ENCODE measurements around the gene ERLEC1.
"Not testable (repeated sequence)": the region's sequence is repeated elsewhere in the genome, so short reads cannot be mapped to it uniquely, and the experiment has no call there.

ERLEC1 gene

GRCh38 chr2:53828331-53828730 lies 41.5 kb downstream of the ERLEC1 start:
- no peak overlapping the region for H3K4me3 ChIP-seq (ENCODE audit: low read depth, low read length)

- no peak overlapping the region for H3K4me3 ChIP-seq (ENCODE audit: low read depth, low read length)
These were observed 42.6 kb downstream of the ERLEC1 start for GRCh38 chr2:53829273-53829979.

- not testable (repeated sequence) for H3K4me3 ChIP-seq (ENCODE audit: low read depth, low read length)
These were observed 43.1 kb downstream of the ERLEC1 start for GRCh38 chr2:53829980-53830290.

GRCh38 chr2:53840580-53840979 lies 53.7 kb downstream of the ERLEC1 start:
- no peak overlapping the region for H3K4me3 ChIP-seq (ENCODE audit: low read depth, low read length)

GRCh38 chr2:53841651-53842050 lies 54.8 kb downstream of the ERLEC1 start:
- H3K4me3 ChIP-seq (ENCODE audit: low read depth, low read length) = not testable (repeated sequence)

GRCh38 chr2:53842891-53843290 lies 56.0 kb downstream of the ERLEC1 start:
- no peak overlapping the region for H3K4me3 ChIP-seq (ENCODE audit: low read depth, low read length)

- H3K4me3 ChIP-seq (ENCODE audit: low read depth, low read length) = no peak overlapping the region
These were observed 56.8 kb downstream of the ERLEC1 start for GRCh38 chr2:53843595-53843994.

- no peak overlapping the region for H3K4me3 ChIP-seq (ENCODE audit: low read depth, low read length)
These were observed 61.2 kb downstream of the ERLEC1 start for GRCh38 chr2:53848062-53848461.

- H3K4me3 ChIP-seq (ENCODE audit: low read depth, low read length) = not testable (repeated sequence)
These were observed 64.4 kb downstream of the ERLEC1 start for GRCh38 chr2:53851052-53851757.

- H3K4me3 ChIP-seq (ENCODE audit: low read depth, low read length) = no peak overlapping the region
These were observed 65.7 kb downstream of the ERLEC1 start for GRCh38 chr2:53852532-53852931.

GRCh38 chr2:53854678-53855077 lies 67.8 kb downstream of the ERLEC1 start:
- H3K4me3 ChIP-seq (ENCODE audit: low read depth, low read length) = no peak overlapping the region

GRCh38 chr2:53856272-53856671 lies 69.4 kb downstream of the ERLEC1 start:
- no peak overlapping the region for H3K4me3 ChIP-seq (ENCODE audit: low read depth, low read length)

GRCh38 chr2:53859206-53860181 lies 72.7 kb downstream of the ERLEC1 start, which contains the start of gene GPR75:
TSS of gene GPR75 (minus strand) at chr2:53859967. CDS start at chr2:53854756, 5,211 bp downstream.
- peak within 1 kb of the TSS; percentile 24 for H3K4me3 ChIP-seq (ENCODE audit: low read depth, low read length)

GRCh38 chr2:53861824-53862223 lies 75.0 kb downstream of the ERLEC1 start:
- H3K4me3 ChIP-seq (ENCODE audit: low read depth, low read length) = no peak overlapping the region

GRCh38 chr2:53863538-53864227 lies 76.8 kb downstream of the ERLEC1 start:
- H3K4me3 ChIP-seq (ENCODE audit: low read depth, low read length) = no peak overlapping the region

- H3K4me3 ChIP-seq (ENCODE audit: low read depth, low read length) = no peak overlapping the region
These were observed 78.4 kb downstream of the ERLEC1 start for GRCh38 chr2:53865264-53865663.

GRCh38 chr2:53865962-53866361 lies 79.1 kb downstream of the ERLEC1 start:
- no peak overlapping the region for H3K4me3 ChIP-seq (ENCODE audit: low read depth, low read length)

GRCh38 chr2:53867169-53867568 lies 80.3 kb downstream of the ERLEC1 start:
- H3K4me3 ChIP-seq (ENCODE audit: low read depth, low read length) = no peak overlapping the region

GRCh38 chr2:53867773-53868172 lies 80.9 kb downstream of the ERLEC1 start:
- no peak overlapping the region for H3K4me3 ChIP-seq (ENCODE audit: low read depth, low read length)

Measured in iPS-11a (cell line).